HG02642 (cell line): ENCODE results near the gene RAB35.

ENCODE experiments used
- ATAC-seq: cut with Tn5 transposase; IDR thresholded peaks from one replicate; pipeline ENCODE4 v1.9.1; 2021; ENCODE audit warnings: mild to moderate bottlenecking; ENCODE audit not compliant: unreplicated experiment, poor library complexity

The RAB35 gene

DNA sequence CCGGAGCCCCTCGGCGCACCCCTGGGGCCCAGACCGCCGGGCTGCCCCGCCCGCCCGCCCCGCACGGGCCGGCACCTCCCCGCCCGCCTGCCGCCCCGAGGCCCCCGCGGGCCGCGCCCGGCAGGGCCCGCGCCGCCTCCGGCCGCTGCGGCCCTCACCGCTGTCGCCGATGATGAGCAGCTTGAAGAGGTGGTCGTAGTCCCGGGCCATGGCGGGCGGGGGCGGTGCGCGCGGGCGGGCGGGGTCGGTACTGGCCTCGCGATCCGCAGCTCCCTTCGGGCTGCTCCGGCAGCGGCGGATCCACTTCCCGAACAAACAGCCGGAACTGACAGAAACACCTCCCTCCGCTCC is at the start of gene RAB35:
RAB35 (minus strand) TSS at position 313 of the 351 bp plus-strand sequence; CDS start at position 210, 103 bp downstream.
- peak; percentile 13 for ATAC-seq

DNA sequence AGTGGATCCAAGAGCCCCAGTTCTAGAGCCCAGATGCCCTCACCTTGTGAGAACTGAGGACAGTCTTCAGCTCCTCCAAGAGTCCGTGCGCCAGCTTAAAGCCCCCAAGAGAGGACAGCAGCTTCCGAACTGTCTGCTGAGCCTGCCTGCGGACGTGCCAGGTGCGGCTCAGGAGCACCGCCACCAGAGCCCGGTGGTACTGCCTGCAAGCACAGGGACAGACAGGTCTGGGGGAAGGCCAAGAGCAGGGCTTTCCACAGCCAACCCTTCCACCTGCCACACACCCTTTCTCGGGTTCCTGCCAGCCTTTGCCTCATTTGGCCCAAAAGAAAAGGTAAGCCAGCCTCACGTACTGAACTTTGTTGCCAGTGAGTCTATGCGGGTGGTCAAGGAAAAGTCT is 47.7 kb upstream of the RAB35 start:
- no peak for ATAC-seq

DNA sequence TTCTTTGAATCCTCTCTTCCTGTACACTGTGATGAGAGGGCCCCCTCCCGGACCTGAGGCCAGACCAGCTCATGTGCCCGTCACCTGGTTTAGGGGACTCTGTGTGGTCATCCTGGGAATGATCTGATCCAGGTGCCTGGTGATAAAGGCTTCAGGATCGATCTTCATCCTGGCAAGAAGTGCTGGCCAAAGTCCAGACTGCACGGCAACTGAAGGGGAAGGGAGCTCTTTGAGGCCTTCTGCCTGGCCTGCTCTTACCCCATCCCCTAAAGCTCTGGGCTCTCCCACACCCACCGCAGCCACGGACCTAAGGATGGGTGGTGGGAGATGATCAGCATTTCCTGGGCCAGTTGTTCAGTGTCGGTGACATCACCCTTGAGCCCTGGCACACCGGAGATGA is 46.2 kb upstream of the RAB35 start:
- no peak for ATAC-seq

DNA sequence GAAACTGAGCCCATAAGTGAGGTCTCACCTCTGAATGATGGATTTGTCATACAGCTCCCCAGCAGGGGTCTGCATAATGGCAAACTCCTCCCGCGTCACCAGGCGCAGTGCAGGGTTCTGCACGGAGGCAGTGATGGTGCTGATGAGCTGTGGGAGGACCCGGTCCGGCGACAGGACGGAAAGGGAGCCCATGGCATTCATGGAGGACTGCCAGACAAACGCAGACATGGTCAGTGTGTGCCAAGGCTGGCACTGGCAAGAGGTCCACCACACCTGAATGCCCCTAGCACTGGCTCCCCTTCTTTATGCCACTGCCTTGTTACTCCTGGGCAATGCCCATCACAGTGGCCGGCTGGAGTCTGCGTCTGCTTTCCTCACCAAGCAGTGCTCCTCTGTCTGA is 45.3 kb upstream of the RAB35 start:
- no peak for ATAC-seq

DNA sequence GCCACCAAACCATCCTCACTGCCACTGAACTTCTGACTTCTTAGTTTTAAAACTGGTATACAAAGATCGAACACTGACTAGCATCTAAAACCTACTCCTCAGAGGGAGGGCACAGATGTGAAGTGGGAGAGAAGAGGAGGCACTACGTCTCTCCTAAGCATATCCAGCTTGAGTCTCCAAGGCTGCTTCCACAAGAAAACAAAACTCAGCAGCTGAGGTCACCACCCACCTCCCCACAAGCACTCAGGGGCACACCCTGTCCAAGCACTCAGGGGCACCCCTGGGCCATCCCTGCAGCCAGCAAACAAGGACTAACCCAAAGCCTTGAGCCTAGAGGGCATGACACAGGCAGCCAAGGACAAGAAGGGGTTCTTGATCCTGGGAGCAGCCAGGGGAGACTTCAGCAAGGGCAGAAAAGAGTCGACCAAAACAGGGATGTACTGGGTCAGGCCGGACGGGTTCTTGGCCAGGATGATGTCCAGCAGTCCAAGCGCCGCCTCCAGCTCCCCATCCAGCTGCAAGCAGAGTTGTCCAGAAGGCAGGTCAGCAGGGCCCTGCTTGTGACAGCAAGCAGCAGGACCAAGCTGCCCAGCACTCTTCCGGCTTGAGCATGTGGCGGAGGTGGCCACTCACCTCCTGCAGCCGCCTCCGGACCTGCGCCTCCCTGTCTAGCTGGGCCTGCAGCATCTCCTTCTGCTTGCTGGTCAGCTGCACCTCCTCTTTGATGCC is 43.1 kb upstream of the RAB35 start:
- ATAC-seq = no peak

DNA sequence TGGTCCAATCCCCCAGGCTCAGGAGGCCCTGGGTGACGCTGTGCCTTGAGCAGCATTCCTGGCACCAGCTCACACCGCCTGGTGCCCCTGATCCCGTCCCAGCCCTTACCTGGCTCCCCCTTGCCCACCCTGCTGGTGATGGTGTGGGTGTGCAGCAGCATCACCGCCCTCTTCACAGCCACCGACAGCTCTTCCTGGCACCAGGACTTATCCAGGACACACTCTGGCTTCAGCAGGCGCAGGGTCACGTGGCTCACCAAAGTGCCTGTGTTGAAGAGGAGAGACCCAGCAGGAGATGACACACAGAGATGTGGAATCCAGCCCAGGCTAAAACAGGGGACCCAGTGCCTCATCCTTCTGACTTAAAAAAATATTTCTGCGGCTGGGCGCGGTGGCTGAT is 41.8 kb upstream of the RAB35 start:
- ATAC-seq = no peak

DNA sequence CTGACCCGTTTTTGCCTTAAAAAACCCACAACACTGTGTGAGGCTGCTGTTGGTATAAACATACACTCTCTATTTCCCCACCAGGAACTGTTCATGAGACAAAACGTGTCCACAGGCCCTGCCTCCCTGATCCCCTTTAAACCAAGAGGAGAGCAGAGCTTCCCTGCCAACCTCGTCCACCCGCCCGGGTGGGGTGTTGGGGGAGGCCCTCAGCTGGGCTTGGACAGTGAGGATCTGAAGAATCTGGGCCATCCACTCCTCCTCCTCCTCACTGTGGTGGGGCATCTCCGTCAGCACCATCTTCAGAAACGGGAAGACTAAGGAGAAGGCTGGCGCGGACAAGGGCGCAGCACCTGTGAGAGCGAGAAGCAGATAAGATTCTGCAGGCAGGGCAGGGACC is 41.1 kb upstream of the RAB35 start:
- no peak for ATAC-seq

DNA sequence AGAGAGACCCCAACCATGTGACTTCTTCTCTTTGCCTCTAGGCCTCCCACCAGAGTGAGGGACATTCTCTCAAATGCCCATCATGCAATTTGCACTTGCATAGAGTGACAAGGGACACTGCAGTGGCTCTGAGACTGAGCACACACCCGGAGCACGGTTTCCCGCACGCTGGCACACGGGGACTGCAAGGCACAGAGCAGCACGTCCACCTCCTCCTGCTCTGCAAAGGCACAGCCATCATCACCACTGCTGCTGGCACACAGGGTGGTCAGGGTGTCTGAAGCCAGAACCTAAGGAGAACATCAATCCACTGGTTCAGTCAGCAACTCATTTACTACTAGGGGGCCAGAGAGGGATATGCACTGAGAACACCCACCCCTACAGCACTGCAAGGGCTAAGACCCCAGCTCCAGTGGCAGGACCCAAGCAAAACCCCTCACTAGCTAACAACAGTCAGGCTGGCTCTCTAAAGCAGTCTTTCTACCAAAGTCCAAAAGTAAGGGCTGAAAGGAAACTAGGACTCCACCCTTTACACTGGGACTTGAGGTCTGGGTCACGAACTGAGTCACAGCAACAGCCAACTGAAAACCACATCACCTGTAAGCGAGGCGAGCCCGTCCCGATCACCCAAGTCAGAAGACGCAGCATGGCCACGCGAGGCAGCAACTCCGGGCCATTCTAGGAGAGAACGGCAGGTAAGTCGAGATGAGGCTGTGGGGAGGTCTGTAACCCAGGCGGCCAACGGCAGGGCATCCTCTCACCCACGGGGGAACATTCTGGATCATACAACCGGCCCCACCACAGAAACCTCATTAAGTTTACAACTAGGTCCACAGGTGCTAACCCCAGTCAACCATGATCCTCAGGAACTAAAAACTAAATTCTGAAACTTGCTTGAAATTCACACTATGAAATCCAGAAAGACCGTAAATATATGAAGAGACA is 40.0 kb upstream of the RAB35 start:
- ATAC-seq = no peak

DNA sequence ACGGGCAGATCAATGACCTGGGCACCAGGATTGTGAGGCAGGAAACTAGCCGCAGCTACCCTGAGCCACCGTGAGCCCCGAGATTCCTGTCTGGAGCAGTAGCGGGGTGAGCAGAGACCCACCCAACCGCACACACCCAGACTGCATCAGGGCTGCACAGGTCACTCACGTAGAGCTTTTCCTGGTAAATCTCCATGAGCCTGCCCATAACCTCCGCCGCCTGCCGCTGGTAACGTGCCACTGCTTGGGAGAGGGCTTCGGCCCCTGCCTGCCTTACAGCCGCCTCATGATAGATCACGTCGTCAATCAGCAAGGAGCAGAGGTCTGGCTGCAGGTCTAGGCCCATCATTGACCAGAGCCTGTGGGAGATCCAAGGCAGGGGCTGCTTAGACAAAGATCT is 38.5 kb upstream of the RAB35 start:
- no peak for ATAC-seq

DNA sequence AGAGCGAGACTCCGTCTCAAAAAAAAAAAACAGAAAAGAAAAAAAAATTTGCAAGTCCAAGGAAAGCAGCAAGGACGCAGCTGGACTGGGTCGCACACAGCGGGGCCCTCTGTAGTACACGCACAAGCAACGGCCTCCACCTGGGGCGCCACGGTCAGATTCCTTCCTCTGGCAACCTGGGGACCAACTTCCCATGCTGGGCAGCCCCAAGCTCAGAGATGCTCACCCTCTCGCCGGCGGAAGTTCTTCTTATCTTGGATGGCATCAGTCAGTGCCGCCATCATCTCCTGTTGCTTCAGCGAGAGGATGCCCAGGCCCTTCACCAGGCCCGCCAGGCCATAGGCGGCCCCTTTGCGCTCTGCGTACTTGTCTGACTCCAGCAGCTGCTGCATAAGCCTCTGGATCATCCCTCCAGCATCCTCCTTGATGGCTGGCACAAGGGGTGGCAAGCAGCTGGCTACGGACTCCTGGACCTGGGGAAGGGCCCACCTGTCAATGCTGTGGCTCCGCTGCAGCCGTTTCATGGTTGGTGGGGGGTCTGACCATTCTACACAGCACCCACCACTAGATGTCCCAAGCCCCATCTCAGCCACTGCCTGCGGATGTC is 34.5 kb upstream of the RAB35 start:
- ATAC-seq = no peak

DNA sequence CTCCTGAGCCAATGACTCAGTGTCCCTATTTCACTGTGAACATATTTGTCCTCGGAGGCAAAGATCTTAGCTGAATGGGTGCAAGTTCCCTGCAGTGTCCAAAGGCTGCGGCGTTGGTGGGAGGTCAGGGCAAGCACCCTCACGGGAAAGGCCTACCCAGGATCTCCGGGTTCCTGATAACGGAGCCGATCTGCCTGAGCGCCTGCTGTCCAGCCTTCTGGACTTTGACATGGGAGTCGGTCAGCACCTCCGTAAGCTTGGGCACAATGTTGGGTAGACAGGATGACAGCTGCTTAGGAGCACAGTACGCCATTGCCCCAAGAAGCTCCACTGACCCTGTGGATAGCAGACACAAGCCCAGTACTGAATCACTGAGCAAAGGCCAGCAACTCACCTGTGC is 31.5 kb upstream of the RAB35 start:
- ATAC-seq = no peak

DNA sequence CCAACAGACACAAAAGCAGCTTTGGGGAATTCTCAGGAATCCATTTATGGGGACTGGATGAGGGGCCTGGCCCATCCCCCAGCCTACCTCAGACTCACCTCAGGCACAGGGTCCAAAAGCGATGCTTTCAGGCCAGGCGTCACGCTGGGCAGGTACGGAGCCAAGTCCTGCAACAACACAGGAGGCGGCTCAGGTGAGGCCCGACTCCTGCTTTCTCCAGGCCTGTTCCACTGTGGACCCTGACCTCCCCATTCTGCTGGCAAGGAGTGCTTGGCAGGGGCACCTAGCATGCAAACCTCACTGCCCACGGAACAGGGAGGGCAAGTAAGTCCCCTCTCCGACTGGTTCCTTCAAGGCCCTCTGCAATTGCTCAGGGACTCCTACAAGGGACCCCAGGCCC is 28.6 kb upstream of the RAB35 start:
- ATAC-seq = no peak

DNA sequence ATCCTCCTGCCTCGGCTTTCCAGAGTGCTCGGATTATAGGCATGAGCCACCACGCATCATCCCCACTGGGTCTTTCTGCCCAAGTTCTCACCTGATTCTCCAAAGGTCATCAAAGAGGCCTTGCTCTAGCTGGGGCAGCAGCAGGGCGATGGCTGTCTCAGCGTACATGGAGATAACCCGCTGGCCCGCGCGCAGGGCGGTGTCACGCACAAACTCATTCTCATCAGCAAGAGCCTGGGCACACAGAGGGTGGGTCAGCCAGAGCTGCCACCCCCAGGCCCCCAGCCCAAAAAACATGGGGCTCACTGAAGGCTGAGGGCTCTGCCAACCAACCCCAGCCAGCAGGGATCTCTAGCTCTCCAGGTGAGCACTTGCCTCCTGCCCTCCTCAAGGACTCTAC is 27.7 kb upstream of the RAB35 start:
- no peak for ATAC-seq

DNA sequence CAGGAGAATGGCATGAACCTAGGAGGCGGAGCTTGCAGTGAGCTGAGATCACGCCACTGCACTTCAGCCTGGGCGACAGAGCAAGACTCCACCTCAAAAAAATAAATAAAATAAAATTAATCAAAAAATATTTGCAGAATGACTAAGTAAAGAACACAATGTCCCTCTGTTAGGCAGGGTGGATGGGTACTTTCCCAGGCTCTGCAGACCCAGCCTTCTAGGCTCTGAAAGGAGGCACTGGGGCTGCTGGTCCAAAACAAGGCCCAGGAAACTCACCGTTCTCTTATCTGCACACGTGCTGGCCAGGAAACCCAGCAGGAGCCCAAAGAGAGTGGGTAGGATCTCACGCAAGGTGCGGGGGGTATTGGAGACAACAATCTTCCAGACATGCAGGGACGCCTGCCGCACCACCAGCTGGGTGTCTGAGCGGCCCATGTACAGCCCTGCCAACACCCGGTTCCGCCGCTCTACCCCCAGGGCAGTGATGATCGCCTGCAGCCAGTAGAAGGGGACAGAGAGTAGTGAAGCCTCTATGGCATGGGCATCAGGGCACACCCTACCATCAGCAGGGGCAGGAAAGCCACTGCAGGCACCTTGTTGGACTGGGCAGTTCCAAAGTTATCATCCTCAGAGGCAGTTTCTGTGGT is 25.8 kb upstream of the RAB35 start:
- no peak for ATAC-seq

DNA sequence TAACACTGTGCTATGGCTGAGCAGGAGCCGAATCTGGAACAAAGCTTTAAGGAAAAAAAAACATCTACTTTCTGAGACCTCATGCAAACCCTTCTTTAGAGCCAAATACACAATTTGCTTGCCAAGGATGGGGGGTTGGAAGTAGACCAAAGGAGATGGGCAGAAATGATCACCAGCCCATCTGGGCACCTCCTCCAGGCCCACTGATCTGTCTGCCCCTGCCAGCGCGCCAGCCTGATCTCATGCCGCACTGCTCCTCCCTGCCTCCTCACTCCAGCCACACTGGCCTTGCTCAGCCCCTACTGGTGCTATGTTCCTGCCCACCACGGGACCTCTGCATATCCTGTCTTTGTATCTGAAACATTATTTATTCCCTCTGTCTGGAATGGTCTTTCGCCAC is 24.8 kb upstream of the RAB35 start:
- ATAC-seq = no peak

DNA sequence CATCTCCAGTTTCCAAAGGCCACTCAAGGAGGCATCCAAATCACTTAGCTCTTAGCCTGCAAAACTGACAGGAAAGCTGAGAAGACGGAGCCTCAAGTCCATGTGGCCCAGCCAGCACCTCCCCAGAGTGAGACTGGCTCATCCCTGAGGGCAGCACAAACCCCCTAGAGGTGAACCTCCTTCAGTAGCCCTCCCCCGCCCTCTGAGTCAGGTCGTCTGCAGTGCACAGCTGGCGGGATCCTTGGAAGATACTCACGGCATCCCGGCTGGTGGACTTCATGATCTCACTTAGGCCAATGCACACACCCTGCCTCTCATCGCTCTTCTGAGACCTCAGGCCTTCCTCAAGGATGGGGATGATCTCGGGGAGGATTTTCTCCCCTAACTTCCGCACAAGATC is 24.1 kb upstream of the RAB35 start:
- no peak for ATAC-seq

DNA sequence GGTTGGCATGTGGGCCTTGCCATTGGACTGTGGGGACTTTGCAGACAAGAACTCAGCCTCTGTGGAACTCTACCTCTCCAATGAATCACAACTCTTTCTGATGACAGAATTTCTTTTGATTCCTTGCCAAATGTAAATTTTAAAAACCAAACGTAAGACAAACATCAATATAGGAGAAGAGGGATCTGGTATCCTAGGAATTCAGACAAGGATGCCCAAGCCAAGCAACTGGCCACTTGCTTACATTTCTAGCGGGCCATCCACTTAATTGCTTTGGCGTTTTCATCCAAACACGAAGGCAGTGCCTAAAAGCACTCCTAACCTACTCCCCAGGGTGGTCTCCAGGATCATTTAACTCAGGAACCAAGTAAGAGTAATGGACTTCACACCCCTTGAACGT is 23.4 kb upstream of the RAB35 start:
- no peak for ATAC-seq

DNA sequence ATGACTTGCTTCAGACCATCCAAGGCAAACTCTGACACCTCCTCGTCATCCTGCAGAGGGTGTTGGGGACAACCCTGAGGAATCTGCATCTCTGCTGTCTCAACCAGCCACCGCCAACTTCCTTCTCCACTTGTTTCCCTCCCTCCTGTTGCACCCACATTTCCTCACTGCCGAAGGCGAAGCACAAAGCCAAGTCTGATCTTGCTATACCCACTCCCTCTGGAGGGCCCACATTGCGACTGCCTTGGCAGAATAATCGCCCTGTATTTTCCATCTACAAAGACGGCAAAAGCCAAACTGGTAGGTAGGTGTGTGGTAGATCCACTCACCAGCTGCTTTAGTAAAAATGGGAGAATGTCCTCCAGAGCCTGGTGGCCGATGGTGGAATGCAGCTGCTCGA is 21.8 kb upstream of the RAB35 start:
- ATAC-seq = no peak

DNA sequence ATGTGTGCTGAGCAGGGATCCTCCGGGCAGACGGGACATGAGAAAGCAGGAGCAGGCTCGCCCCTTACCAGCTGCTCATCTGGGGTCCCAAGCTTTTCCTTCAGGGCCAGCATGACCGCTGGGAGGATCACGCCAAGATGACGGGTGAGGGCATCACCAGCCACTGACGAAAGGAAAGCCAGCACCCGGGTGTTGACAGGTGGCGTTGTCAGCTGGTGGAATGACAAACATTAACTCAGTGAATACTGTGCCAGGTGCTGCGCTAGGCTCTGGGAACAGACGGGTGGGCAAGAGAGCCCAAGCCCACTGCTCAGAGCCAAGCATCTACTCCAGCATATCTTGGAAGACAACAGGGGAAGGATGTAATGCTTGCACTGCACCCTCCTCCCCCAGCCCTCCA is 21.3 kb upstream of the RAB35 start:
- ATAC-seq = no peak

DNA sequence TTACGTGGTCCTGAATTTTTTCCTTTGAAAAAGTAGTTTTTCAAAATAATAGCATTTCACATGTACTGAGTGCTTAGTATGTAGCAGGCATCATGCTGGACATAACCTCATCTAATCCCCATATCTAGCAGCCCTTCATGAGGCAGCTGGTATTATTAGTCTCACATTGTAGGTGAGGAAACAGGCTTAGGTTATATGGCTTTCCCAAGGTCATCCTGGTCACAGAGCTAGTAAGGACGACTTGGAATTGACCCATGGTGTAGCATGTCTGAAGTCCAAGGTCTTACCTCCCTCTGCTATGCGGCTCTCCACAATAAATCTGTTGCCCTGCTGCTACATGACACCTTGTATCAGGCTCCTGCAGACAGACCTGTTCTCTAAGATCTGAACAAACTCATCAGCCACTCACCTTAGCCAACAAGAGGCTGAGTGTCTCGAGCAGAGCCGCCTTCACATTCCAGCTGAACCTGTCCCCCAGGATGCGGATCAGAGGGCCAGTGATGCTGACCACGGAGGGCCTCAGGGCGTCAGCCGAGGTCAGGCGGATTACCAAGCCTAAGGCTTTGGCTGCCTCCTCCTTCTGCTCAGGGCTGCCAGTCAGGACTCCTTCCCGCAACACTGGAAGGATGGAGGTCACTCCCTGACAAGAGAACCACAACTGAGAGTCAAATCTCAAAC is 19.7 kb upstream of the RAB35 start:
- ATAC-seq = no peak
